SK-N-SH (cell line): ENCODE results near the gene DTD2. TPM values are rescaled to one million over a fixed set of nuclear protein-coding genes. Genes with fewer than 3 reads are reported as not detected.

Experiments used
- CTCF ChIA-PET: fragments of 300-600, 350-600 bp; formaldehyde crosslinking; extraction: SDS; loops from one replicate; lab custom pipeline; 2021; lab: Yijun Ruan, JAX
- POLR2A ChIA-PET: fragments of 350-600 bp; sonication (Branson Sonifier 250); formaldehyde crosslinking; extraction: SDS; loops from one replicate; lab custom pipeline; 2020; ENCODE audit warnings: antibody characterized with exemption, inconsistent platforms; lab: Yijun Ruan, JAX
- DNase-seq: peaks from one replicate; pipeline ENCODE4 v3.0.0; 2012
- H2AFZ ChIP-seq: fragments of 200-600 bp; sonication (generic); 2 replicates; pipeline ENCODE4 v1.8.1; 2016; ENCODE audit warnings: antibody characterized with exemption, mild to moderate bottlenecking, low read depth
- H3F3A ChIP-seq: fragments of 200-600 bp; sonication (generic); replicated peaks from 2 replicates; pipeline ENCODE3; 2016; ENCODE audit warnings: antibody characterized with exemption, mild to moderate bottlenecking; ENCODE audit not compliant: insufficient read depth
- H3K27ac ChIP-seq, 2 experiments: fragments of 200-500 bp in 1 of 2; fragments of 200-600 bp in 1 of 2; sonication (Bioruptor generic) in 1 of 2; sonication (generic), shearing (Covaris generic) in 1 of 2; 2 replicates each; pipeline versions ENCODE4 v1.5.1 to v1.6.1; 2014 to 2016; ENCODE audit warnings: low read depth in 2 of 2, inconsistent platforms in 1 of 2, low read length in 1 of 2, mild to moderate bottlenecking in 1 of 2, mixed read lengths in 1 of 2
- H3K27me3 ChIP-seq: fragments of 200-600 bp; sonication (generic), shearing (Covaris generic); 2 replicates; pipeline ENCODE4 v1.6.1; 2016; ENCODE audit warnings: mixed run types; ENCODE audit not compliant: insufficient read depth
- H3K36me3 ChIP-seq, 2 experiments: fragments of 200-500 bp in 1 of 2; fragments of 200-600 bp in 1 of 2; sonication (Bioruptor generic) in 1 of 2; sonication (generic) in 1 of 2; replicated peaks in 1 of 2; 2 replicates each; pipeline versions ENCODE3 to v1.5.1; 2014 to 2016; ENCODE audit warnings: low read length in 1 of 2, mild to moderate bottlenecking in 1 of 2; ENCODE audit not compliant: insufficient read depth in 2 of 2, control insufficient read depth in 1 of 2
- H3K4me1 ChIP-seq, 2 experiments: fragments of 200-500 bp in 1 of 2; fragments of 200-600 bp in 1 of 2; sonication (Bioruptor generic) in 1 of 2; sonication (generic), shearing (Covaris generic) in 1 of 2; 2 replicates each; pipeline versions ENCODE4 v1.5.1 to v1.6.1; 2014 to 2016; ENCODE audit warnings: low read depth in 1 of 2, low read length in 1 of 2, mixed run types in 1 of 2; ENCODE audit not compliant: insufficient read depth in 2 of 2, control insufficient read depth in 1 of 2
- H3K4me2 ChIP-seq: fragments of 200-600 bp; sonication (generic), shearing (Covaris generic); 2 replicates; pipeline ENCODE4 v1.6.1; 2017; ENCODE audit warnings: mixed run types
- H3K4me3 ChIP-seq, 2 experiments: fragments of 200-500 bp in 1 of 2; fragments of 200-600 bp in 1 of 2; sonication (Bioruptor generic) in 1 of 2; sonication (generic), shearing (Covaris generic) in 1 of 2; 2 replicates each; pipeline versions ENCODE4 v1.5.1 to v1.8.1; 2014 to 2016; ENCODE audit warnings: low read depth in 2 of 2, inconsistent platforms in 1 of 2, low read length in 1 of 2, mild to moderate bottlenecking in 1 of 2, mixed read lengths in 1 of 2, moderate library complexity in 1 of 2
- H3K79me2 ChIP-seq: fragments of 200-600 bp; sonication (generic); 2 replicates; pipeline ENCODE4 v1.8.1; 2017; ENCODE audit warnings: mild to moderate bottlenecking; ENCODE audit not compliant: insufficient read depth
- H3K9ac ChIP-seq: fragments of 200-600 bp; sonication (generic); 2 replicates; pipeline ENCODE4 v1.6.1; 2017; ENCODE audit warnings: mixed run types
- H3K9me2 ChIP-seq: fragments of 200-600 bp; sonication (generic); 2 replicates; pipeline ENCODE4 v1.6.1; 2017; ENCODE audit warnings: mixed run types
- H3K9me3 ChIP-seq: fragments of 200-600 bp; sonication (generic); 2 replicates; pipeline ENCODE4 v1.6.1; 2017; ENCODE audit warnings: mixed run types, mild to moderate bottlenecking, moderate library complexity
- H4K20me1 ChIP-seq: fragments of 200-600 bp; sonication (generic); 2 replicates; pipeline ENCODE4 v1.6.1; 2017; ENCODE audit warnings: mild to moderate bottlenecking, mixed run types; ENCODE audit not compliant: insufficient read depth
- ELF1 ChIP-seq: IDR thresholded peaks from 2 replicates; pipeline ENCODE4 v1.4.0; 2012
- EP300 ChIP-seq, 2 experiments: IDR thresholded peaks; 2 replicates each; pipeline versions ENCODE4 v1.4.0 to v1.6.1; 2012; ENCODE audit warnings: borderline replicate concordance in 1 of 2, low read depth in 1 of 2, low read length in 1 of 2
- FOXM1 ChIP-seq: IDR thresholded peaks from 2 replicates; pipeline ENCODE4 v1.4.0; 2012; ENCODE audit warnings: low read depth, mild to moderate bottlenecking
- GATA2 ChIP-seq: sonication (generic); formaldehyde crosslinking; IDR thresholded peaks from 2 replicates; pipeline ENCODE4 v1.5.0; 2020; ENCODE audit warnings: mild to moderate bottlenecking, missing genetic modification reagents
- POLR2AphosphoS5 ChIP-seq: IDR thresholded peaks from 2 replicates; pipeline ENCODE4 v1.6.1; 2012; ENCODE audit warnings: low read depth, low read length
- RFX5 ChIP-seq: IDR thresholded peaks from 2 replicates; pipeline ENCODE4 v1.6.1; 2012; ENCODE audit warnings: mild to moderate bottlenecking, improper control_type of control experiment, low read length
- RXRA ChIP-seq: IDR thresholded peaks from 2 replicates; pipeline ENCODE4 v1.4.0; 2012; ENCODE audit warnings: low read depth, mild to moderate bottlenecking, borderline replicate concordance
- TCF12 ChIP-seq: IDR thresholded peaks from 2 replicates; pipeline ENCODE4 v1.4.0; 2012
- TEAD4 ChIP-seq: IDR thresholded peaks from 2 replicates; pipeline ENCODE4 v1.4.0; 2012; ENCODE audit warnings: mild to moderate bottlenecking, borderline replicate concordance; ENCODE audit not compliant: insufficient read depth
- WGBS: methylation state at CpG from one replicate; pipeline ENCODE4 v1.1.6; 2017; ENCODE audit warnings: low lambda C conversion rate; 5-methylcytosine and 5-hydroxymethylcytosine counted together
- polyA plus RNA-seq, 3 experiments: library from polyadenylated mRNA; depleted of rRNA; stranded (reverse); fragments of >200 nt; gene quantifications; 2 replicates each; pipeline ENCODE4 v1.2.3, GENCODE V29; 2012
- TF ChIP-seq, protein P1 (sequence below): IDR thresholded peaks from 2 replicates; pipeline ENCODE4 v1.4.0; 2012; ENCODE audit warnings: low read depth, borderline replicate concordance
- TF ChIP-seq, protein P2 (sequence below): fragments of 150-350 bp; IDR thresholded peaks from 2 replicates; pipeline ENCODE4 v1.6.1; 2017; ENCODE audit warnings: antibody characterized with exemption, low read length, low read depth, borderline replicate concordance
- TF ChIP-seq, protein P3 (sequence below): IDR thresholded peaks from 2 replicates; pipeline ENCODE4 v1.6.1; 2012; ENCODE audit warnings: mild to moderate bottlenecking, low read depth, low read length, moderate library complexity

The DTD2 gene
- polyA plus RNA-seq, 1 of the 3 experiments (the other 2 are of a cell fraction): 10.5 TPM

DNA sequence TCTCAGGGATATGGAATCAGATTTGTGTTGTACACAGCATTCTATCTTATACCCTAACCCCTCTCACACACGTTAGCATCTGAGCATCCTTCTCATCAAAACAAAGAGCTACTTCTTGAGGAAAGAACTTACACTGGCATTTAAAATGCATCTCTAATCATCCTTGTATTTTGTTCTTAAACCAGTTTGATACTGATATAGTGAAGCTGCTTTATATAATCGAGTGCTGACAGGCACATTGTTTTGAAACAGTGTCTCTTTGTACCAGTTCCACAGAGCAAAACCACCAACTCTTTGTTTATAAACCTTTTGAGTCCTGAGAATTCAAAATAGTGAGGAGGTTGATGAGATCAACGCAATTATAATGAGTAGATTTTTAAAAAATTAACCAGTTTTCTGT, 21.7 kb upstream of the DTD2 start:
- CTCF ChIA-PET: interaction anchor here (0.9 to 1.8 kb wide), 2 partner anchors 16 to 30 kb away, joined by 3 to 5 read pairs; no protein-coding TSS in a partner anchor

DNA sequence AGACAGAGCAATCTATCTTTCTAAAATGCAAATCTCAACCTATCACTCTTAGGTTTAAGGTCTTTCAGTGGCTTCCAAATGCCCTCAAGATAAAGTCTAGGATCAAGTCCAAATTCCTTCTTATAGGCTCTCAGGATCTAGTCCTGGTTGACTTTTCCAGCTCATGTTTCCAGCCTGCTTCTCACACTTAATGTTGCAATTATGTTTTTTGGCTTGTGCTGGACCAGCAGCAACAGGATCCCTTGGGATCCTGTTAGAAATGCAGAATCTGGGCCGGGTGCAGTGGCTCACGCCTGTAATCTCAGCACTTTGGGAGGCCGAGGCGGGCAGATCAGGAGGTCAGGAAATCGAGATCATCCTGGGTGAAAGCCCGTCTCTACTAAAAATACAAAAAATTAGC, 19.9 kb upstream of the DTD2 start:
- H3K9me3 ChIP-seq: no peaks in the 10 kb centered on the region
- no peaks in the 10 kb centered on the region for H3K4me1 ChIP-seq
- CTCF ChIA-PET: no interaction called here
- H4K20me1 ChIP-seq: no peaks in the 10 kb centered on the region
- H3K79me2 ChIP-seq: no peaks in the 10 kb centered on the region
- H3K27ac ChIP-seq: no peak overlapping the region
- H2AFZ ChIP-seq: no peak overlapping the region
- no peak overlapping the region for H3K4me3 ChIP-seq
- POLR2A ChIA-PET: no interaction called here
- WGBS: 79% methylated on average over 6 of the region's 6 CpGs
- DNase-seq: no peak
- no peaks in the 10 kb centered on the region for H3F3A ChIP-seq
- H3K27me3 ChIP-seq: no peaks in the 10 kb centered on the region
- H3K4me2 ChIP-seq: no peak overlapping the region
- H3K9ac ChIP-seq: no peak overlapping the region
- no peaks in the 10 kb centered on the region for H3K36me3 ChIP-seq
- TF ChIP-seq GATA2 (CRISPR knock-in tag) (no peak), RXRA (no peak), TEAD4 (no peak)
- TF ChIP-seq, protein P1, sequence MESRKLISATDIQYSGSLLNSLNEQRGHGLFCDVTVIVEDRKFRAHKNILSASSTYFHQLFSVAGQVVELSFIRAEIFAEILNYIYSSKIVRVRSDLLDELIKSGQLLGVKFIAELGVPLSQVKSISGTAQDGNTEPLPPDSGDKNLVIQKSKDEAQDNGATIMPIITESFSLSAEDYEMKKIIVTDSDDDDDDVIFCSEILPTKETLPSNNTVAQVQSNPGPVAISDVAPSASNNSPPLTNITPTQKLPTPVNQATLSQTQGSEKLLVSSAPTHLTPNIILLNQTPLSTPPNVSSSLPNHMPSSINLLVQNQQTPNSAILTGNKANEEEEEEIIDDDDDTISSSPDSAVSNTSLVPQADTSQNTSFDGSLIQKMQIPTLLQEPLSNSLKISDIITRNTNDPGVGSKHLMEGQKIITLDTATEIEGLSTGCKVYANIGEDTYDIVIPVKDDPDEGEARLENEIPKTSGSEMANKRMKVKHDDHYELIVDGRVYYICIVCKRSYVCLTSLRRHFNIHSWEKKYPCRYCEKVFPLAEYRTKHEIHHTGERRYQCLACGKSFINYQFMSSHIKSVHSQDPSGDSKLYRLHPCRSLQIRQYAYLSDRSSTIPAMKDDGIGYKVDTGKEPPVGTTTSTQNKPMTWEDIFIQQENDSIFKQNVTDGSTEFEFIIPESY: no peak
- no peaks in the 10 kb centered on the region for H3K9me2 ChIP-seq

More for the DNA sequence above, 21.7 kb upstream of the DTD2 start:
- TF ChIP-seq, protein P1: no peak
- TF ChIP-seq RXRA (no peak), ELF1 (no peak), RFX5 (no peak), EP300 (IDR thresholded peaks at IDR 0.05; ENCODE audit: borderline replicate concordance in 1 of 2, low read depth in 1 of 2, low read length in 1 of 2) (no peak), POLR2AphosphoS5 (no peak), FOXM1 (no peak), TCF12 (no peak)
- TF ChIP-seq, protein P2, sequence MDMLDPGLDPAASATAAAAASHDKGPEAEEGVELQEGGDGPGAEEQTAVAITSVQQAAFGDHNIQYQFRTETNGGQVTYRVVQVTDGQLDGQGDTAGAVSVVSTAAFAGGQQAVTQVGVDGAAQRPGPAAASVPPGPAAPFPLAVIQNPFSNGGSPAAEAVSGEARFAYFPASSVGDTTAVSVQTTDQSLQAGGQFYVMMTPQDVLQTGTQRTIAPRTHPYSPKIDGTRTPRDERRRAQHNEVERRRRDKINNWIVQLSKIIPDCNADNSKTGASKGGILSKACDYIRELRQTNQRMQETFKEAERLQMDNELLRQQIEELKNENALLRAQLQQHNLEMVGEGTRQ: no peak
- TF ChIP-seq, protein P3, sequence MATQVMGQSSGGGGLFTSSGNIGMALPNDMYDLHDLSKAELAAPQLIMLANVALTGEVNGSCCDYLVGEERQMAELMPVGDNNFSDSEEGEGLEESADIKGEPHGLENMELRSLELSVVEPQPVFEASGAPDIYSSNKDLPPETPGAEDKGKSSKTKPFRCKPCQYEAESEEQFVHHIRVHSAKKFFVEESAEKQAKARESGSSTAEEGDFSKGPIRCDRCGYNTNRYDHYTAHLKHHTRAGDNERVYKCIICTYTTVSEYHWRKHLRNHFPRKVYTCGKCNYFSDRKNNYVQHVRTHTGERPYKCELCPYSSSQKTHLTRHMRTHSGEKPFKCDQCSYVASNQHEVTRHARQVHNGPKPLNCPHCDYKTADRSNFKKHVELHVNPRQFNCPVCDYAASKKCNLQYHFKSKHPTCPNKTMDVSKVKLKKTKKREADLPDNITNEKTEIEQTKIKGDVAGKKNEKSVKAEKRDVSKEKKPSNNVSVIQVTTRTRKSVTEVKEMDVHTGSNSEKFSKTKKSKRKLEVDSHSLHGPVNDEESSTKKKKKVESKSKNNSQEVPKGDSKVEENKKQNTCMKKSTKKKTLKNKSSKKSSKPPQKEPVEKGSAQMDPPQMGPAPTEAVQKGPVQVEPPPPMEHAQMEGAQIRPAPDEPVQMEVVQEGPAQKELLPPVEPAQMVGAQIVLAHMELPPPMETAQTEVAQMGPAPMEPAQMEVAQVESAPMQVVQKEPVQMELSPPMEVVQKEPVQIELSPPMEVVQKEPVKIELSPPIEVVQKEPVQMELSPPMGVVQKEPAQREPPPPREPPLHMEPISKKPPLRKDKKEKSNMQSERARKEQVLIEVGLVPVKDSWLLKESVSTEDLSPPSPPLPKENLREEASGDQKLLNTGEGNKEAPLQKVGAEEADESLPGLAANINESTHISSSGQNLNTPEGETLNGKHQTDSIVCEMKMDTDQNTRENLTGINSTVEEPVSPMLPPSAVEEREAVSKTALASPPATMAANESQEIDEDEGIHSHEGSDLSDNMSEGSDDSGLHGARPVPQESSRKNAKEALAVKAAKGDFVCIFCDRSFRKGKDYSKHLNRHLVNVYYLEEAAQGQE: no peak
- TF ChIP-seq, all 33 proteins: peak for 0
- no peaks in the 10 kb centered on the region for H3K79me2 ChIP-seq
- no peak overlapping the region for H2AFZ ChIP-seq
- DNase-seq: no peak
- no peak overlapping the region for H3K9ac ChIP-seq
- no peaks in the 10 kb centered on the region for H3K36me3 ChIP-seq
- H3K27ac ChIP-seq: no peak overlapping the region
- H3K4me3 ChIP-seq: no peak overlapping the region
- H3K9me2 ChIP-seq: no peaks in the 10 kb centered on the region
- no peaks in the 10 kb centered on the region for H3K27me3 ChIP-seq
- WGBS: 57% methylated on average over 3 of the region's 3 CpGs
- H3K4me2 ChIP-seq: no peak overlapping the region
- H3K9me3 ChIP-seq: no peaks in the 10 kb centered on the region
- POLR2A ChIA-PET: no interaction called here
- H3F3A ChIP-seq: no peaks in the 10 kb centered on the region
- no peaks in the 10 kb centered on the region for H4K20me1 ChIP-seq
- H3K4me1 ChIP-seq: no peaks in the 10 kb centered on the region
